ENCODE data around the gene KRT74. TPM values are rescaled to one million over a fixed set of nuclear protein-coding genes. Genes with fewer than 3 reads are reported as not detected.

Gene KRT74
- polyA plus RNA-seq, 1 experiment: not detected

DNA sequence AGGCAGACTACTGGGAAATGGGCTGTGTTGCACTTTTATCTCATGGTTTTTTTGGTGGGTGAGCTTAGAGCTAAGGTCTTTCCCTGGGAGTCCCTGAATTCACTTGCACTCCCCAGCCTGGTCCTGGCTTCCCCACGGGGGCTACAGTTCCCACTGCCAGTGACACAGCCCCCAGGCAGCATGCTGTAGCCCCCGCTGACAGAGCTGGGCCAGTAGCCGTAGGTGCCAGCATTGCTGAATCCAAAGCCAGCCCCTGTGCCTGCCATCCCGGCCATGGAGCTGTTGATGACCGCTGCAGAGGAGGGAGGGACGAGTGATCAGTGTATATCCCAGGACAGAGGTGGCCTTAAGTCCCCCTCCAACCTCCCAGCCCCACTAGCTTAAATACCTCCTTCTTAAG, 34.5 kb upstream of the KRT74 start:
- DNase-seq (ENCODE audit: low read depth): no peak
- Histone ChIP-seq H3K27me3 (ENCODE audit: control insufficient read depth, insufficient read depth, low read length) (peaks cover 16% of the 10 kb centered on the region), H3K4me3 (ENCODE audit: low read depth, low read length) (no peak overlapping the region), H3K36me3 (ENCODE audit: control insufficient read depth, insufficient read depth, low read length) (no peaks in the 10 kb centered on the region)
- CTCF ChIA-PET: interaction anchor here (1.7 kb wide), 1 partner anchor 257 kb away, joined by 5 read pairs; no protein-coding TSS in a partner anchor
- POLR2A ChIA-PET: no interaction called here
- TF ChIP-seq, protein P1, sequence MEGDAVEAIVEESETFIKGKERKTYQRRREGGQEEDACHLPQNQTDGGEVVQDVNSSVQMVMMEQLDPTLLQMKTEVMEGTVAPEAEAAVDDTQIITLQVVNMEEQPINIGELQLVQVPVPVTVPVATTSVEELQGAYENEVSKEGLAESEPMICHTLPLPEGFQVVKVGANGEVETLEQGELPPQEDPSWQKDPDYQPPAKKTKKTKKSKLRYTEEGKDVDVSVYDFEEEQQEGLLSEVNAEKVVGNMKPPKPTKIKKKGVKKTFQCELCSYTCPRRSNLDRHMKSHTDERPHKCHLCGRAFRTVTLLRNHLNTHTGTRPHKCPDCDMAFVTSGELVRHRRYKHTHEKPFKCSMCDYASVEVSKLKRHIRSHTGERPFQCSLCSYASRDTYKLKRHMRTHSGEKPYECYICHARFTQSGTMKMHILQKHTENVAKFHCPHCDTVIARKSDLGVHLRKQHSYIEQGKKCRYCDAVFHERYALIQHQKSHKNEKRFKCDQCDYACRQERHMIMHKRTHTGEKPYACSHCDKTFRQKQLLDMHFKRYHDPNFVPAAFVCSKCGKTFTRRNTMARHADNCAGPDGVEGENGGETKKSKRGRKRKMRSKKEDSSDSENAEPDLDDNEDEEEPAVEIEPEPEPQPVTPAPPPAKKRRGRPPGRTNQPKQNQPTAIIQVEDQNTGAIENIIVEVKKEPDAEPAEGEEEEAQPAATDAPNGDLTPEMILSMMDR (IDR thresholded peaks at IDR 0.05; ENCODE audit: insufficient read depth, low read depth, low read length): no peak

DNA sequence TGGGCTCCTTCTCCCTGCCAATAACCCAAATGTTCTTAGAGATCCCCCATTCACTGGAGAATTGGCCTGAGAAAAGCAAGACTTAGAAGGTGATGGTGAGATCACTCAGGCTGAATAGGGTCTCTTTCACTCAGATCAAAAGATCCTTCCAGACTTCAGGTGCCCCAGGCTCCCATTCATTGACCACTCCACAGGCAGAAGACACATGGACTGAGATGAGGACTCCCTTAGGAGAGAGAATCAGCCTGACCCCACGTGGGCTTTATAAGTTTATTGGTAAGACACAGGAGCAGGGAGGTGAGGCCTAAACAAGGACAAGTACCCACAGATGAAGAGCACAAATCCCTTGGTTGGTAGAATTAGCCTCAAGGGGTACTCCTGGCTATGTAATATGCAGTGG, 33.7 kb upstream of the KRT74 start:
- H3K4me3 ChIP-seq (ENCODE audit: low read depth, low read length): no peak overlapping the region
- H3K36me3 ChIP-seq (ENCODE audit: control insufficient read depth, insufficient read depth, low read length): no peaks in the 10 kb centered on the region
- ChIA-PET POLR2A (no interaction called here), CTCF (interaction anchor here (1.7 kb wide), 1 partner anchor 258 kb away, joined by 5 read pairs; no protein-coding TSS in a partner anchor)
- peaks cover 19% of the 10 kb centered on the region for H3K27me3 ChIP-seq (ENCODE audit: control insufficient read depth, insufficient read depth, low read length)
- DNase-seq (ENCODE audit: low read depth): no peak
- TF ChIP-seq, protein P1 (IDR thresholded peaks at IDR 0.05; ENCODE audit: insufficient read depth, low read depth, low read length): no peak

DNA sequence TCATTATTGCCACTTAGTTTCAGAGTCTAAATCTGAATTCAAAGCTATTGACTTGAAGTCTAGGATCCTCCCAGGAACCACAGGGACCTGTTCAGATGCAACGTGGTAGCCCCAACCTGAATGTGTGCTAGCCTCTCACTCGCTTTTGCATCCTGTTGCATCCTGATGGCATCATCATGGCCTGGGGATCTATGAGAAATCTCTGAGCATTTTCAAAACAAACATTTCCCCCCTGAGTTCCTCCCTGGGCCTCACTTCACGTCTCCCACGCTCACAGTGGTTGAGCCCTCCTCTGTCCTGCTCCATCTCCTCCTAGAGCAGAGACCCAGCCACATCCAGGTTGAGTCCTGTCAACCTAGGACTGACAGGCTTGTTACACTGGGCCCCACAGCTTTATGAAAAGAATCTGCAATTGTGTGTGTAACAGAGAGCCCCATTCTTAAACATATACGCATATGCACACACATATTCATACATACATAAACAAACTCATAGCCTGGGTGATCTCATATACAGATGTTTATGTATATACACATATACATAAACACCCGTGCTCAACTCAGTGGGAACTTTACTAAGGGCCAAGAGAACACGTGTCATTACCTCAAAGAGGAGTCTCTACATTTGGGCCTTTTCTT, 33.1 kb upstream of the KRT74 start:
- no peak for DNase-seq (ENCODE audit: low read depth)
- TF ChIP-seq, protein P1 (IDR thresholded peaks at IDR 0.05; ENCODE audit: insufficient read depth, low read depth, low read length): no peak
- no peaks in the 10 kb centered on the region for H3K36me3 ChIP-seq (ENCODE audit: control insufficient read depth, insufficient read depth, low read length)
- peaks cover 19% of the 10 kb centered on the region for H3K27me3 ChIP-seq (ENCODE audit: control insufficient read depth, insufficient read depth, low read length)
- no peak overlapping the region for H3K4me3 ChIP-seq (ENCODE audit: low read depth, low read length)
- CTCF ChIA-PET: interaction anchor here (1.1 to 2.7 kb wide), 3 partner anchors 259 to 463 kb away, joined by 3 to 6 read pairs (median 4); no protein-coding TSS in a partner anchor
- POLR2A ChIA-PET: no interaction called here

DNA sequence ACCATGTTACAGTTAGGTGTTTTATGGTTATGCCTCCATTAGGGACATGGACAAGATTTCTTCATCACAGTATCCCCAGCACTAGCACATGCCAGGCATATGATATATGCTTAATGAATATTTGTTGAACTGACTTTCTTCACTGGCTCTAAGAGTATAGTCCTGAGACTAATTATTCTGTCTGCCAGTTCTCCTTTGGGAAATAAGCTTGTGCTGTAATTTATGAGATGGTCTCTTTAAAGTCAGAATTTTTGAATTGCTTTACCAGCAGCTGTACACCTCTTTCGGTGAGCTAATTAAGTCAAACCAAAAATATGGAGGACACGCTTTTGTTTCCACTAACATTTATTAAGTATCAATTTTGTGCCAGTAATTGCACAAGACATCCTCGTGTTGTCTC, 32.5 kb upstream of the KRT74 start:
- no peak for DNase-seq (ENCODE audit: low read depth)
- CTCF ChIA-PET: interaction anchor here (1.1 to 2.7 kb wide), 3 partner anchors 260 to 462 kb away, joined by 3 to 6 read pairs (median 4); no protein-coding TSS in a partner anchor

DNA sequence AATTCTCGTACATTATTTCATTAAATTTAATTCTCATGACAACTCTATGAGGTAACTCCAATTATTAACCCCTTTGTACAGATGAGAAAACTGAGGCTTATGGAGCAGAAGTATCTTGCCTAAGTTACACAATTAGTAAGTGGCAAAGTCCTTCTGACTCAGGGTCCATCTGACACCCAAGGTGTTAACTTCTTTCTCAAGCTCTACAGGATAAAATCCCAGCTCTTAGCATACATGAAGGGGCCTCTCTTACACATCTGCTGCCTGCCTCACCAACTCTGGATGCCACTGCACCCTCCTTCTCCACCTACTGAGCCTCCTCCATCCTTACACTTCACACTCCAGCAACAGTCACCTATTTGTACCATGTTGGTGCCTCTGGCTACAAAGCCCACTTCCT, 31.9 kb upstream of the KRT74 start:
- H3K4me3 ChIP-seq (ENCODE audit: low read depth, low read length): no peak overlapping the region
- TF ChIP-seq, protein P1 (IDR thresholded peaks at IDR 0.05; ENCODE audit: insufficient read depth, low read depth, low read length): no peak
- no peaks in the 10 kb centered on the region for H3K36me3 ChIP-seq (ENCODE audit: control insufficient read depth, insufficient read depth, low read length)
- peaks cover 20% of the 10 kb centered on the region for H3K27me3 ChIP-seq (ENCODE audit: control insufficient read depth, insufficient read depth, low read length)
- CTCF ChIA-PET: interaction anchor here (1.1 to 2.7 kb wide), 3 partner anchors 260 to 462 kb away, joined by 3 to 6 read pairs (median 4); no protein-coding TSS in a partner anchor
- POLR2A ChIA-PET: no interaction called here
- no peak for DNase-seq (ENCODE audit: low read depth)

More for the DNA sequence above, 32.5 kb upstream of the KRT74 start:
- no peak overlapping the region for H3K4me3 ChIP-seq (ENCODE audit: low read depth, low read length)
- H3K27me3 ChIP-seq (ENCODE audit: control insufficient read depth, insufficient read depth, low read length): peaks cover 18% of the 10 kb centered on the region
- POLR2A ChIA-PET: no interaction called here
- TF ChIP-seq, protein P1 (IDR thresholded peaks at IDR 0.05; ENCODE audit: insufficient read depth, low read depth, low read length): no peak
- H3K36me3 ChIP-seq (ENCODE audit: control insufficient read depth, insufficient read depth, low read length): no peaks in the 10 kb centered on the region
